BE2C (cell line): ENCODE measurements around the gene CFAP20DC.

Experiments used
- DNase-seq: peaks from one replicate; pipeline ENCODE4 v3.0.0-alpha.2; 2020
- H3K27me3 ChIP-seq: fragments of 250-450 bp; sonication (Bioruptor Pico); 2 replicates; pipeline ENCODE4 v1.5.1; 2020; ENCODE audit warnings: mild to moderate bottlenecking
- H3K36me3 ChIP-seq: fragments of 250-450 bp; sonication (Bioruptor Pico); 2 replicates; pipeline ENCODE4 v1.5.1; 2020; ENCODE audit warnings: mild to moderate bottlenecking
- H3K4me1 ChIP-seq: fragments of 250-450 bp; sonication (Bioruptor Pico); 2 replicates; pipeline ENCODE4 v1.5.1; 2020
- H3K4me3 ChIP-seq: 2 replicates; pipeline ENCODE4 v1.5.1; 2011; ENCODE audit warnings: low read depth, low read length
- H3K9me3 ChIP-seq: fragments of 250-450 bp; sonication (Bioruptor Pico); 2 replicates; pipeline ENCODE4 v1.5.1; 2020
- CTCF ChIP-seq: IDR thresholded peaks from 2 replicates; pipeline ENCODE4 v1.5.1; 2012; ENCODE audit warnings: mild to moderate bottlenecking, low read depth, low read length

CFAP20DC gene

GRCh38 chr3:58783845-58784244 lies 266.0 kb downstream of the CFAP20DC start:
- Histone ChIP-seq H3K4me3 (no peak overlapping the region), H3K27me3 (no peaks in the 10 kb centered on the region), H3K9me3 (no peaks in the 10 kb centered on the region), H3K4me1 (no peaks in the 10 kb centered on the region), H3K36me3 (no peaks in the 10 kb centered on the region)
- no peak for DNase-seq
- no peak for TF ChIP-seq CTCF

DNA sequence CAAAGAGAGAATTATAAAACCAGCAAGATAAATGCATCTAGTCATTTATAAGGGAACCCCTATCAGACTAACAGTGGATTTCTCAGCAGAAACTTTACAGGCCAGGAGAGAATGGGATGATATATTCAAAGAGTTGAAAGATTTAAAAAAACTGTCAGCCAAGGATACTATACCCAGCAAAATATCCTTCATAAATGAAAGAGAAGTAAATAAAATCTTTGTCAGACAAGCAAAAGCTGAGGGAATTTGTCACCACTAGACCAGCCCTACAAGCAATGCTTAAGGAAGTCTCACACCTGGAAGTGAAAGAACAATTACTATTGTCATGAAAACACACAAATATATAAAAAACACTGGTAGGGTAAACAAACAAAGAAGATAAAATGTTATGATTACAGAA lies 269.9 kb downstream of the CFAP20DC start:
- no peaks in the 10 kb centered on the region for H3K36me3 ChIP-seq
- H3K9me3 ChIP-seq, result no peaks in the 10 kb centered on the region
- DNase-seq, result no peak
- H3K27me3 ChIP-seq, result no peaks in the 10 kb centered on the region
- H3K4me1 ChIP-seq, result no peaks in the 10 kb centered on the region
- TF ChIP-seq CTCF, result no peak
- H3K4me3 ChIP-seq, result no peak overlapping the region

DNA sequence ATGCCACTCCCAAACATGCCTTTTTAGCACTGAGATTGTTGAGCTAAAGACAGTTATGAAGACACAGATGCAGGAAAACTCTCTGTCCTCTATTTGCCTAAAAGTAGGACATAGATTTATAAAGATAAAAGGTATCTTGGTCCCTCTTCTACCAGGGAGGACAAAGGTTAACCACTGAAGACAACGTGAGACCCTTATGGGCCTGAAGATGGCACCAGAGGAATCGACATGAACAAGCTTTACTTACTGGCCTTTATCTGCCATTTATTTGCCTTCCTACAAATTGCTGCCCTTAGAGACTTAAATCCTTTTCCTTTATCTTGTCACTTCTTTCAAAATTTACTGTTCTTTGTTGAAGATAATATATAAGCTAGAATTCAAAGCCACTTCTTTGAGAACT lies 273.6 kb downstream of the CFAP20DC start:
- no peak for TF ChIP-seq CTCF
- H3K27me3 ChIP-seq, result no peaks in the 10 kb centered on the region
- H3K4me3 ChIP-seq, result no peak overlapping the region
- DNase-seq, result no peak
- no peaks in the 10 kb centered on the region for H3K36me3 ChIP-seq
- no peaks in the 10 kb centered on the region for H3K4me1 ChIP-seq
- no peaks in the 10 kb centered on the region for H3K9me3 ChIP-seq

DNA sequence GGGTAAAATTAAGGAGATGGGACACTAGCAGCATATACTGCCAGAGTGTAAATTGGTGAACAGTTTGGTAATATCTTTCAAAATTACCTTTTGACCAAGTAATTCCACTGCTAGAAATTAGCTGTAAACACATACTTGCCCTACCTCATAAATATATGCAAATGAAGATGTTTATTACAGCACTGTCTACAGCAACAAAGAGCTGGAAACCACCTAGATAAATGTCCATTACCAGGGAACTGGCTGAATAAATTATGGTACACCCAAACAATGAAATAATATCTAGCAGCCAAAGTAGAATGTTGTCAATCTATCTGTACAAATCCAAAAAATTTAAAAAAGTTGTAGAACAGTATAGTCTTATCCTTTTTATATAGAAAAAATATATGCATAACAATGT lies 277.4 kb downstream of the CFAP20DC start:
- H3K4me1 ChIP-seq, result no peaks in the 10 kb centered on the region
- H3K9me3 ChIP-seq, result no peaks in the 10 kb centered on the region
- DNase-seq, result no peak
- no peaks in the 10 kb centered on the region for H3K27me3 ChIP-seq
- H3K4me3 ChIP-seq, result no peak overlapping the region
- H3K36me3 ChIP-seq, result no peaks in the 10 kb centered on the region
- no peak for TF ChIP-seq CTCF

- DNase-seq, result no peak
- H3K36me3 ChIP-seq, result no peaks in the 10 kb centered on the region
- no peak for TF ChIP-seq CTCF
- H3K4me1 ChIP-seq, result no peaks in the 10 kb centered on the region
- no peaks in the 10 kb centered on the region for H3K9me3 ChIP-seq
- no peak overlapping the region for H3K4me3 ChIP-seq
- no peaks in the 10 kb centered on the region for H3K27me3 ChIP-seq
Observed at GRCh38 chr3:58769065-58769464, 280.8 kb downstream of the CFAP20DC start.

DNA sequence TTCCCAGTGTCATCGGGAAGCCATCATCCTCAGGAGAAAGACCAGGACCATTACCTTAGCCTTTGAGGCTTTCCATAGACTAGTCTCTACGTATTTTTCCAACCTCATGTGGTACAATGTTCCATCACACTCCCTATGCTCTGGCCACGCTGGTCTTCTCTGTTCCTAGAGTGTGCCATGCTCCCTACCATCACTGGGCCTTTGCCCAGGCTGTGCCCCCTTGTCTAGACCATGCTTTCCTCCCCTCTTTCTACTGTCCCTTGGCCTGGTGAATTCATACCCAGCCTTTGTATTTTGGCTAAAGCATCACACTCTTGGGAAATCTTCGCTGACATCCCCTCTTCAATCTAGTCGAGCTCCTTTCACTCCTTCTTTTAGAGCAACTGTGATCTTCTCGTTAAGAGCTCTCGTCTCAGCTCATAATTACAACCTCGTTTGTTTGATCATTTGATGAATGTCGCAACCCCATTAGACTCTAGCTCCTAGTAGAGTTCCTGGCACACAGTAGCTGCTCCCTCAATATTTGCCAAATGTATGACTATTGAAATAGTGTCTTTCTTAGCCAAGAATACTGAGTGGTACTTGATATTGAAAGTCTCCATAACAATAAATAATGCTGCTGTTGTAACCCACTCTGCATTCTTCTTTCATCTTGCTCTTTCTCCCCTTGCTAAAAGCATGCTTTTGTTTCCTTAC lies 283.1 kb downstream of the CFAP20DC start:
- H3K4me3 ChIP-seq, result no peak overlapping the region

More for the DNA sequence above, 283.1 kb downstream of the CFAP20DC start:
- Histone ChIP-seq H3K4me1 (no peaks in the 10 kb centered on the region), H3K36me3 (no peaks in the 10 kb centered on the region), H3K9me3 (no peaks in the 10 kb centered on the region), H3K27me3 (no peaks in the 10 kb centered on the region)
- no peak for TF ChIP-seq CTCF
- DNase-seq, result no peak
